H1 (cell line): ENCODE data around the gene HIVEP3. TPM values are rescaled to one million over a fixed set of nuclear protein-coding genes. Genes with fewer than 3 reads are reported as not detected.

Experiments
- CTCF ChIA-PET: fragments of 300-600 bp; sonication (Branson Sonifier 250); formaldehyde crosslinking; loops from one replicate; lab custom pipeline; 2021; ENCODE audit not compliant: partially characterized antibody; lab: Charles Lee
- POLR2A ChIA-PET: fragments of 300-600 bp; sonication (Branson Sonifier 250); formaldehyde crosslinking; loops from one replicate; lab custom pipeline; 2021; ENCODE audit warnings: inconsistent platforms; ENCODE audit not compliant: partially characterized antibody; lab: Charles Lee
- DNase-seq, 2 experiments: peaks; one replicate each; pipeline versions ENCODE4 v3.0.0 to v3.0.0-alpha.2; 2010 to 2022; ENCODE audit warnings: low spot score in 2 of 2, low read depth in 1 of 2, mixed read lengths in 1 of 2
- FAIRE-seq: peaks from 2 replicates; lab custom pipeline; 2011; peaks lifted over from hg19 to GRCh38; lab: Jason Lieb, UNC
- H2AFZ ChIP-seq: 2 replicates; pipeline ENCODE4 v1.8.1; 2012; ENCODE audit warnings: low read length, inconsistent platforms
- H2AK5ac ChIP-seq: 2 replicates; pipeline ENCODE4 v1.6.1; 2013; ENCODE audit warnings: low read depth, low read length
- H2BK120ac ChIP-seq: replicated peaks from 2 replicates; pipeline ENCODE3; 2013; ENCODE audit warnings: low read depth, low read length, inconsistent platforms
- H2BK12ac ChIP-seq: 2 replicates; pipeline ENCODE4 v1.6.1; 2013; ENCODE audit warnings: low read depth, low read length
- H2BK15ac ChIP-seq: 2 replicates; pipeline ENCODE4 v1.6.1; 2013; ENCODE audit warnings: low read length
- H2BK20ac ChIP-seq: 2 replicates; pipeline ENCODE4 v1.6.1; 2013; ENCODE audit warnings: low read length
- H2BK5ac ChIP-seq: 2 replicates; pipeline ENCODE4 v1.6.1; 2013; ENCODE audit warnings: low read depth, low read length
- H3K14ac ChIP-seq: 2 replicates; pipeline ENCODE4 v1.6.1; 2013; ENCODE audit warnings: inconsistent platforms; ENCODE audit not compliant: insufficient read length
- H3K18ac ChIP-seq: 2 replicates; pipeline ENCODE4 v1.6.1; 2013; ENCODE audit warnings: low read length; ENCODE audit errors: extremely low read depth
- H3K23ac ChIP-seq: 2 replicates; pipeline ENCODE4 v1.6.1; 2013; ENCODE audit warnings: inconsistent platforms; ENCODE audit not compliant: insufficient read length
- H3K23me2 ChIP-seq: 2 replicates; pipeline ENCODE4 v1.6.1; 2013; ENCODE audit warnings: low read depth, low read length
- H3K27ac ChIP-seq: 2 replicates; pipeline ENCODE4 v1.6.1; 2011; ENCODE audit warnings: low read depth, low read length, inconsistent platforms
- H3K27me3 ChIP-seq, 4 experiments: replicated peaks in 1 of 4; 1 replicate in 1 of 4; 2 replicates in 3 of 4; pipeline versions ENCODE4 v1.6.1 to v1.8.1; 2011 to 2013; ENCODE audit warnings: low read length in 3 of 4, mild to moderate bottlenecking in 3 of 4, inconsistent platforms in 2 of 4, mixed read lengths in 2 of 4, moderate library complexity in 1 of 4; ENCODE audit not compliant: control insufficient read depth in 3 of 4, insufficient read depth in 3 of 4; ENCODE audit errors: extremely low read depth in 1 of 4
- H3K36me3 ChIP-seq, 4 experiments: 2 replicates each; pipeline versions ENCODE4 v1.6.1 to v1.8.1; 2011 to 2013; ENCODE audit warnings: mild to moderate bottlenecking in 4 of 4, low read length in 3 of 4, moderate library complexity in 2 of 4, control low read depth in 1 of 4, inconsistent platforms in 1 of 4; ENCODE audit not compliant: insufficient read depth in 4 of 4, control insufficient read depth in 2 of 4
- H3K4ac ChIP-seq: replicated peaks from 2 replicates; pipeline ENCODE3; 2013; ENCODE audit warnings: low read length, low read depth, mixed read lengths, inconsistent platforms; ENCODE audit not compliant: insufficient read length
- H3K4me1 ChIP-seq, 4 experiments: replicated peaks in 1 of 4; 1 replicate in 1 of 4; 2 replicates in 3 of 4; pipeline versions ENCODE4 v1.6.1 to v1.8.1; 2011 to 2013; ENCODE audit warnings: low read length in 3 of 4, inconsistent platforms in 2 of 4, mixed read lengths in 1 of 4; ENCODE audit not compliant: insufficient read depth in 4 of 4, control insufficient read depth in 3 of 4
- H3K4me2 ChIP-seq, 2 experiments: 2 replicates each; pipeline versions ENCODE4 v1.6.1 to v1.8.1; 2011 to 2013; ENCODE audit warnings: low read depth in 2 of 2, low read length in 2 of 2, control low read depth in 1 of 2, inconsistent platforms in 1 of 2, mild to moderate bottlenecking in 1 of 2; ENCODE audit not compliant: insufficient read depth in 1 of 2
- H3K4me3 ChIP-seq, 4 experiments: fragments of 200-600, 300-600 bp in 1 of 4; sonication (generic), shearing (Covaris generic), sonication (Bioruptor Twin) in 1 of 4; 2 replicates each; pipeline versions ENCODE4 v1.5.1 to v1.8.1; 2011 to 2016; ENCODE audit warnings: low read length in 4 of 4, low read depth in 3 of 4, control low read depth in 2 of 4, inconsistent platforms in 2 of 4, mild to moderate bottlenecking in 2 of 4, mixed read lengths in 1 of 4, moderate library complexity in 1 of 4; ENCODE audit not compliant: insufficient read depth in 2 of 4; ENCODE audit errors: extremely low read depth in 1 of 4
- H3K56ac ChIP-seq: replicated peaks from 2 replicates; pipeline ENCODE3; 2013; ENCODE audit warnings: low read depth, mild to moderate bottlenecking, mixed read lengths, low read length, inconsistent platforms; ENCODE audit not compliant: insufficient read length
- H3K79me1 ChIP-seq: 2 replicates; pipeline ENCODE4 v1.6.1; 2013; ENCODE audit warnings: low read depth, low read length, control low read depth
- H3K79me2 ChIP-seq, 2 experiments: 2 replicates each; pipeline versions ENCODE4 v1.6.1 to v1.8.1; 2012 to 2013; ENCODE audit warnings: low read length in 2 of 2, mild to moderate bottlenecking in 2 of 2, inconsistent platforms in 1 of 2; ENCODE audit not compliant: insufficient read depth in 2 of 2, control insufficient read depth in 1 of 2
- H3K9ac ChIP-seq, 4 experiments: replicated peaks in 1 of 4; 1 replicate in 1 of 4; 2 replicates in 3 of 4; pipeline versions ENCODE4 v1.6.1 to v1.8.1; 2011 to 2013; ENCODE audit warnings: low read depth in 3 of 4, low read length in 3 of 4, control low read depth in 2 of 4, mild to moderate bottlenecking in 2 of 4, moderate library complexity in 2 of 4, inconsistent platforms in 1 of 4; ENCODE audit errors: extremely low read depth in 1 of 4
- H3K9me3 ChIP-seq, 2 experiments: 2 replicates each; pipeline versions ENCODE4 v1.6.1 to v1.8.1; 2012 to 2013; ENCODE audit warnings: mild to moderate bottlenecking in 2 of 2, moderate library complexity in 2 of 2, control low read depth in 1 of 2, inconsistent platforms in 1 of 2, low read depth in 1 of 2, low read length in 1 of 2, mixed read lengths in 1 of 2; ENCODE audit not compliant: insufficient read depth in 2 of 2
- H4K20me1 ChIP-seq, 2 experiments: replicated peaks in 1 of 2; 2 replicates each; pipeline versions ENCODE3 to v1.8.1; 2011 to 2013; ENCODE audit warnings: inconsistent platforms in 2 of 2, low read length in 2 of 2, mild to moderate bottlenecking in 1 of 2; ENCODE audit not compliant: insufficient read depth in 2 of 2, control insufficient read depth in 1 of 2
- H4K5ac ChIP-seq: 2 replicates; pipeline ENCODE4 v1.6.1; 2013; ENCODE audit warnings: low read length, low read depth, mixed read lengths, inconsistent platforms; ENCODE audit not compliant: insufficient read length
- H4K8ac ChIP-seq: 2 replicates; pipeline ENCODE4 v1.8.0; 2013; ENCODE audit warnings: mild to moderate bottlenecking, moderate library complexity, low read length, inconsistent platforms; ENCODE audit not compliant: insufficient read depth; ENCODE audit errors: extremely low read depth
- H4K91ac ChIP-seq: replicated peaks from 2 replicates; pipeline ENCODE3; 2013; ENCODE audit warnings: low read length, mixed read lengths, inconsistent platforms; ENCODE audit not compliant: insufficient read length
- BRCA1 ChIP-seq: IDR thresholded peaks from 2 replicates; pipeline ENCODE4 v1.6.1; 2012; ENCODE audit warnings: low read depth, low read length, improper control_type of control experiment
- CBX5 ChIP-seq: fragments of 300-800, 300-1000 bp; sonication (generic); IDR thresholded peaks from 2 replicates; pipeline ENCODE4 v1.7.1; 2016; ENCODE audit warnings: antibody characterized with exemption, low read length, low read depth
- EGR1 ChIP-seq: IDR thresholded peaks from 2 replicates; pipeline ENCODE4 v1.6.1; 2011; ENCODE audit warnings: low read depth, low read length, borderline replicate concordance
- EZH2 ChIP-seq: fragments of 200-600 bp; sonication (generic); IDR thresholded peaks from 2 replicates; pipeline ENCODE4 v1.7.1; 2012; ENCODE audit warnings: low read depth, mild to moderate bottlenecking, moderate library complexity, low read length, inconsistent platforms; ENCODE audit not compliant: severe bottlenecking
- FOSL1 ChIP-seq: IDR thresholded peaks from 2 replicates; pipeline ENCODE4 v1.6.1; 2011; ENCODE audit warnings: mild to moderate bottlenecking, low read depth, low read length, moderate library complexity; ENCODE audit not compliant: insufficient read depth
- JUND ChIP-seq: IDR thresholded peaks from 2 replicates; pipeline ENCODE4 v1.6.1; 2011; ENCODE audit warnings: mild to moderate bottlenecking, improper control_type of control experiment, low read length
- KDM4A ChIP-seq: IDR thresholded peaks from one replicate; pipeline ENCODE4 v1.7.1; 2012; ENCODE audit warnings: low read depth, mild to moderate bottlenecking, moderate library complexity, low read length, inconsistent platforms; ENCODE audit not compliant: severe bottlenecking
- NANOG ChIP-seq: IDR thresholded peaks from 2 replicates; pipeline ENCODE4 v1.6.1; 2011; ENCODE audit warnings: low read length, low read depth, mild to moderate bottlenecking, inconsistent platforms; ENCODE audit not compliant: insufficient read depth, poor library complexity, severe bottlenecking
- POLR2A ChIP-seq, 2 experiments: IDR thresholded peaks; 1 replicate in 1 of 2; 2 replicates in 1 of 2; pipeline ENCODE4 v1.6.1; 2011; ENCODE audit warnings: low read depth in 2 of 2, low read length in 2 of 2, mild to moderate bottlenecking in 2 of 2; ENCODE audit errors: control extremely low read depth in 1 of 2
- SP1 ChIP-seq: IDR thresholded peaks from 2 replicates; pipeline ENCODE4 v1.6.1; 2011; ENCODE audit warnings: low read depth, low read length
- TBP ChIP-seq: IDR thresholded peaks from 2 replicates; pipeline ENCODE4 v1.6.1; 2011; ENCODE audit warnings: low read depth, low read length, improper control_type of control experiment
- TEAD4 ChIP-seq: IDR thresholded peaks from 2 replicates; pipeline ENCODE4 v1.6.1; 2012; ENCODE audit warnings: low read depth, low read length, inconsistent platforms, mixed read lengths
- WGBS, 2 experiments: shearing (Covaris generic) in 1 of 2; methylation state at CpG; one replicate each; pipeline versions ENCODE4 v1.1.6 to v1.1.7; 2013 to 2015; ENCODE audit warnings: low lambda C conversion rate in 2 of 2, mixed read lengths in 2 of 2, inconsistent platforms in 1 of 2, low coverage in 1 of 2, missing lambda C conversion rate in 1 of 2; ENCODE audit not compliant: insufficient replicate concordance in 2 of 2, insufficient coverage in 1 of 2, insufficient read length in 1 of 2; ENCODE audit errors: extremely low coverage in 1 of 2, missing lambda C conversion rate in 1 of 2; 5-methylcytosine and 5-hydroxymethylcytosine counted together
- polyA plus RNA-seq, 7 experiments: library from polyadenylated mRNA; depleted of rRNA in 3 of 7; stranded (reverse) in 5 of 7; unstranded in 2 of 7; fragments of >200 nt in 5 of 7; fragments of 200-250 nt in 2 of 7; gene quantifications; 1 replicate in 5 of 7; 2 replicates in 1 of 7; 4 replicates in 1 of 7; pipeline versions ENCODE4 v1.2.1 to v1.2.3, GENCODE V29; 2011 to 2013; ENCODE audit warnings: missing spikeins in 2 of 7, mixed read lengths in 2 of 7
- total RNA-seq: library from RNA; stranded (reverse); fragmentation: NEBNext Ultra II Directional; extraction: Animal tissue kit (Norgen Biotek cat#: 25700); gene quantifications from 2 replicates; pipeline ENCODE4 v1.2.1, GENCODE V29; 2021
- TF ChIP-seq, protein P1 (sequence below): IDR thresholded peaks from 2 replicates; pipeline ENCODE4 v1.6.1; 2011; ENCODE audit warnings: low read depth, mild to moderate bottlenecking, low read length; ENCODE audit not compliant: insufficient read depth

HIVEP3 gene
- total and polyA plus RNA-seq, 2 of the 8 experiments (the other 6 are each of a cell fraction or from before 2014, with no cell fraction given), result 0.24 to 0.69 TPM

- Histone ChIP-seq H2BK5ac (no peak overlapping the region), H3K23me2 (no peaks in the 10 kb centered on the region), H3K56ac (no peak overlapping the region), H3K9me3 (no peaks in the 10 kb centered on the region), H3K4ac (no peak overlapping the region), H3K18ac (no peak overlapping the region), H3K79me1 (no peaks in the 10 kb centered on the region; the same call in 1 of the 2 replicates), H2BK20ac (no peak overlapping the region), H3K4me2 (no peak overlapping the region), H4K8ac (peak overlapping the region; percentile 74; the same call in 1 of the 2 replicates), H4K91ac (no peak overlapping the region), H4K5ac (no peak overlapping the region), H3K36me3 (no peaks in the 10 kb centered on the region), H2BK12ac (no peak overlapping the region), H3K14ac (no peak overlapping the region), H3K23ac (no peak overlapping the region), H3K4me3 (no peak overlapping the region), H3K27me3 (no peaks in the 10 kb centered on the region), H2BK15ac (no peak overlapping the region), H2BK120ac (no peak overlapping the region), H3K4me1 (no peaks in the 10 kb centered on the region; a peak in 1 of 7 replicates), H3K9ac (no peak overlapping the region), H3K27ac (no peak overlapping the region), H3K79me2 (no peaks in the 10 kb centered on the region), H4K20me1 (no peaks in the 10 kb centered on the region), H2AK5ac (no peak overlapping the region), H2AFZ (no peak overlapping the region)
- POLR2A ChIA-PET, result no interaction called here
- 83% methylated on average over 3 of the region's 5 CpGs; no CpG with 5 or more reads in 1 of the 2 experiments for WGBS, 2 experiments
- DNase-seq, result no peak
- no peak for FAIRE-seq
- CTCF ChIA-PET, result interaction anchor here (1.0 to 1.2 kb wide), 2 partner anchors 16 to 54 kb away, joined by 3 to 5 read pairs; no protein-coding TSS in a partner anchor
- TF ChIP-seq CBX5 (no peak), POLR2A (IDR thresholded peaks at IDR 0.05; ENCODE audit: control extremely low read depth in 1 of 2, low read depth in 2 of 2, low read length in 2 of 2) (no peak), FOSL1 (no peak), SP1 (no peak), TEAD4 (no peak), EZH2 (no peak), JUND (no peak), NANOG (no peak), EGR1 (no peak), KDM4A (no peak), TBP (no peak), BRCA1 (no peak)
- TF ChIP-seq, protein P1, sequence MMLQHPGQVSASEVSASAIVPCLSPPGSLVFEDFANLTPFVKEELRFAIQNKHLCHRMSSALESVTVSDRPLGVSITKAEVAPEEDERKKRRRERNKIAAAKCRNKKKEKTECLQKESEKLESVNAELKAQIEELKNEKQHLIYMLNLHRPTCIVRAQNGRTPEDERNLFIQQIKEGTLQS, result no peak
Measured at GRCh38 chr1:41627491-41628280, 291.0 kb downstream of the HIVEP3 start.
